ENCODE measurements around the gene TMC2. TPM values are rescaled to one million over a fixed set of nuclear protein-coding genes. Genes with fewer than 3 reads are reported as not detected.

The TMC2 gene
- total RNA-seq, 1 donor from 2014 or later: not detected

DNA sequence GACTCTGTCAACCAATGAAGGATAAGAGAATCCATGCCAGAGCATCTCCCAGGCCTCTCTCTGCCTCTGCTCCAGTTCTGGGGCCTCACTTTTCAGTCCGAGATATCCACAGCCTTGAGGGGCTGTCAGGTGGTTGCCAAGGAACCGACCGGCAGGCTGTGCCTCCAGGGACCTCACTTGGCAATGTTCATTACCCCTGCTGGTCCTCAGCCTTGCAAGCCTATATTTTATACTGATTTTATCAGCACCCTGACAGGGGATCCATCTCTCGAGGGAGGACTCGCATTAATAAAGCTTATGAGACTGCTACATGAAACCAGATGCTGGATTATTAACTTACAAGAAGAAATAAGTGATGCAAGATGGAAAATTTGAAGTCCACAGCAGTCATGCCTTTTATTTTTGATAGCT is 39.9 kb downstream of the TMC2 start:
- TF ChIP-seq, protein P1, sequence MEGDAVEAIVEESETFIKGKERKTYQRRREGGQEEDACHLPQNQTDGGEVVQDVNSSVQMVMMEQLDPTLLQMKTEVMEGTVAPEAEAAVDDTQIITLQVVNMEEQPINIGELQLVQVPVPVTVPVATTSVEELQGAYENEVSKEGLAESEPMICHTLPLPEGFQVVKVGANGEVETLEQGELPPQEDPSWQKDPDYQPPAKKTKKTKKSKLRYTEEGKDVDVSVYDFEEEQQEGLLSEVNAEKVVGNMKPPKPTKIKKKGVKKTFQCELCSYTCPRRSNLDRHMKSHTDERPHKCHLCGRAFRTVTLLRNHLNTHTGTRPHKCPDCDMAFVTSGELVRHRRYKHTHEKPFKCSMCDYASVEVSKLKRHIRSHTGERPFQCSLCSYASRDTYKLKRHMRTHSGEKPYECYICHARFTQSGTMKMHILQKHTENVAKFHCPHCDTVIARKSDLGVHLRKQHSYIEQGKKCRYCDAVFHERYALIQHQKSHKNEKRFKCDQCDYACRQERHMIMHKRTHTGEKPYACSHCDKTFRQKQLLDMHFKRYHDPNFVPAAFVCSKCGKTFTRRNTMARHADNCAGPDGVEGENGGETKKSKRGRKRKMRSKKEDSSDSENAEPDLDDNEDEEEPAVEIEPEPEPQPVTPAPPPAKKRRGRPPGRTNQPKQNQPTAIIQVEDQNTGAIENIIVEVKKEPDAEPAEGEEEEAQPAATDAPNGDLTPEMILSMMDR (conservative IDR thresholded peaks at IDR 0.05): no peak
- Mint-ChIP-seq H3K36me3 (no peaks in the 10 kb centered on the region), H3K27ac (no peak overlapping the region), H3K27me3 (peaks cover 17% of the 10 kb centered on the region), H3K4me1 (ENCODE audit: unreplicated experiment) (peaks cover 16% of the 10 kb centered on the region), H3K9me3 (no peaks in the 10 kb centered on the region), H3K4me3 (no peak overlapping the region)
- no peak for DNase-seq (ENCODE audit: extremely low spot score, unreplicated experiment)

DNA sequence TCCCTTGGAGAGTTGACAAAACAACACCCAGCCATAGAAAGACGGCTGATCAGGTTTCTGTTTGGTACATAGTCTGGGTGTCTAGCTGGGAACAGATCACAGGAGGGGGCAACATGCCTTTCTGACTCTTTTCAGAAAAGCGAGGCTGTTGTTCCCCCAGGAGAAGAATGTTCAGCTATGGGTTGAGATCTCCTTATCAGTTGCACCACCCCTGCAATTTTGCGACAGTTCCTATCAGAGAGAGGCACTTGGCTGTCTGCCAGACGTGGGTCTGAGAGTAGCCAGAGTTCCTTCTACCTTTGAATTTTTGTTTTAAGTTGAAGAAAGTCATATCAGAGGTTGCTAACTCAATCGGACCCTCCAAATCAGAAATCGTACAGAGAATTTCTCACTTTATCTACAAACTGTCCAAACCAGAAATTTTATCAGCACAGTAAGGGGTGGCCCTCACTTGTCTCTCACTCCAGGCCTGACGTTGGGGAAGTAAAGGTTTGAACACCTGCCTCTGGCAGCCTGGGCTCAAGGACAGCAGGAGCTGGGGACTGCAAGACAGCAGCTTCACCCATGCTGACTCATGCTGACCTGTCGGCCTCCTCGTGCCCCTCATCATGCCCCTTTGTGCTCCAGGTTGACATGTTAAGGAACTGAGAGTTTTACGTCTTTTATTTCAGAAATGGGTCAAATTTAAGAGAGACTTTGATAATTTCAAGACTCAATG is 42.3 kb downstream of the TMC2 start:
- Mint-ChIP-seq H3K4me3 (no peak overlapping the region), H3K36me3 (no peaks in the 10 kb centered on the region), H3K4me1 (ENCODE audit: unreplicated experiment) (peaks cover 16% of the 10 kb centered on the region), H3K27ac (no peak overlapping the region), H3K27me3 (peaks cover 18% of the 10 kb centered on the region), H3K9me3 (no peaks in the 10 kb centered on the region)
- TF ChIP-seq, protein P1 (conservative IDR thresholded peaks at IDR 0.05): no peak
- DNase-seq (ENCODE audit: extremely low spot score, unreplicated experiment): no peak

DNA sequence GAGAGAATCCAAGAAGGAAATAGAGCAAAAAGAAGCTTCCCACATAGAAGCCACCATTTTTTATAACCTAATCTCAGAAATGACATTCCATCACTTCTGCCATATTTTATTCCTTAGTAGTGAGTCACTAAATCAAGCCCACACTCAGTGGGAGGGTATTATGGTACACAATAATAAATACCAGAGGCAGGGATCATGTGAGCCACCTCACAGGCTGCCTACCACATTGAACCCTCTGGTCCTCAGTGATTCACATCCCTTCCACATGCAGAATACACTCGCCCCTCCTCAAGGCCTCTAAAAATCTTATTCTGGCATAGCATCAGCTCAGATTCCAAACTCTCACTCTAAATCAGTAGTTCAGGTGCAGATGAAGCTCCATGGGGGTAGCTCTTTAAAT is 49.4 kb downstream of the TMC2 start:
- H3K27me3 Mint-ChIP-seq: peaks cover 18% of the 10 kb centered on the region
- DNase-seq (ENCODE audit: extremely low spot score, unreplicated experiment): no peak
- no peaks in the 10 kb centered on the region for H3K9me3 Mint-ChIP-seq
- TF ChIP-seq, protein P1 (conservative IDR thresholded peaks at IDR 0.05): no peak
- no peaks in the 10 kb centered on the region for H3K36me3 Mint-ChIP-seq
- no peaks in the 10 kb centered on the region for H3K4me1 Mint-ChIP-seq (ENCODE audit: unreplicated experiment)
- no peak overlapping the region for H3K4me3 Mint-ChIP-seq
- H3K27ac Mint-ChIP-seq: no peak overlapping the region

DNA sequence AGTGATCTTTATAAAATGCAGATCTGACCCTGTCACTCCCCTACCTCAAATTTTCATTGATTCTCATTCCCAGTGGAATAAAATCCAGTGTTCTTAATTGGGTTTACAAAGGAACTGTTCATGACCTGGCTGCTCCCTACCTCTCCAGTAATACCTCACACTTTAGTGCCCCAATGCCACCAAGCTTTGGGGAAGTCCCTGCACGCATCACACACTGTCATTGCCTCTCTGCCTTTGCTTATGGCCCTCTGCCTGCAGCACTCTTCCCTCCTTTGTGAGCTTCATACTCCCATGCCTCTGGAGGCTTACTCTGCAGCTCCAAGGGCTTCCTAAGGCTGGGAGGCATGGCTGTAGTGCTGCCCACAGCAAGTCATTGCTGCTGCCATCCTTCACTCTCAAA is 57.4 kb downstream of the TMC2 start:
- DNase-seq (ENCODE audit: extremely low spot score, unreplicated experiment): no peak
- H3K4me3 Mint-ChIP-seq: no peak overlapping the region
- H3K36me3 Mint-ChIP-seq: no peaks in the 10 kb centered on the region
- H3K4me1 Mint-ChIP-seq (ENCODE audit: unreplicated experiment): peaks cover 4% of the 10 kb centered on the region
- H3K27ac Mint-ChIP-seq: no peak overlapping the region
- no peaks in the 10 kb centered on the region for H3K9me3 Mint-ChIP-seq
- peaks cover 21% of the 10 kb centered on the region for H3K27me3 Mint-ChIP-seq
- TF ChIP-seq, protein P1 (conservative IDR thresholded peaks at IDR 0.05): no peak

DNA sequence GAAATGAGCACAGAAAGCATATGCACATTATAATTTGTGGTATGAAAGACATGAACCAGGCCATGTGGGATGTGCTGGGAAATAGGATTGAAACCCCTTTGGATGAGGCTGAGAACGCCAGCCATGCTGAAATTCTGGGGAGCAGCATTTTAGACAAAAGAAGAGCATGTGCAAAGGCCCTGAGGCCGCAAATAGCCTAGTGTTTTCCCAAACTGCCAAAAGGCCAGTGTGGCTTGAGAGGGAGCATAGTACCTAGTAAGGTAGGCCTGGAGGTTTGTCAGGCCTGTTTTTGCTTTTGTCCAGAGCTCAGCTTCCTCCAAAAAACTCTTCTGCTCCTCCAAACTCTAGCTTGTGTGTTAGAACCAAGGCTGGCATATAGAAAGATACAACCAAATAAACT is 58.7 kb downstream of the TMC2 start:
- Mint-ChIP-seq H3K4me1 (ENCODE audit: unreplicated experiment) (peaks cover 11% of the 10 kb centered on the region), H3K27ac (no peak overlapping the region), H3K36me3 (no peaks in the 10 kb centered on the region), H3K4me3 (no peak overlapping the region), H3K9me3 (no peaks in the 10 kb centered on the region), H3K27me3 (peaks cover 21% of the 10 kb centered on the region)
- DNase-seq (ENCODE audit: extremely low spot score, unreplicated experiment): no peak
- TF ChIP-seq, protein P1 (conservative IDR thresholded peaks at IDR 0.05): no peak

All from type B pancreatic cell (in vitro differentiated cells).